ENCODE measurements around the gene APOC3.

APOC3 gene

DNA sequence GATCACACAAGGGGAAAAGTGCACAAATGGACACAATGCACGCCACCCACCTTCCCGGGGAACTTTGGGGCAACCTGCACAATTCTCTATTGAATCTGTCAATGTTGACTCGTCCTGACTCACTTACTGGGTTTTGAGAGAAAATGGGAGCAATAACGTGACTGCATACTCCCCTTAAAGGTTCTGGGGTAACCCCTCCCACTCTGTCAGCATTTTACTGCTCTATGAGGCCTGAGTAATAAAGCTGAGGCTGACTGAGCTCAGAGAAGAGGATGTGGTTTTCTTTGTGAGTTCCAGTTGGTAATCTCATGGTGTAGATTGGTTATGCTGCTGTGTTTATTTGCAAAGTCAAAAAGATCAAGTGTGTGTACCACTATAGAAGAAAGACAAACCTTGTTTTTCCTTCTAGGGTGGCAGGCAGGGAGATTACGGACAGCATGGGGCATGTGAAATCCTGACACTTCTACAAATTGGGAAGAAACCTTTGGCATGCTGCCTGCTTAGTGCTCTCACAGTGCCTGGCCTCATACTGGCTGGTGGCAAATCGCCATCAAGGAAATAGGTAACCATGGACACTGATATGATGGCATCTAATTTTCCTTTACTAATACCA lies 23.9 kb downstream of the APOC3 start:
- DNase-seq (ENCODE audit: extremely low read depth, low read depth): no peak
- TF ChIP-seq, protein P1, sequence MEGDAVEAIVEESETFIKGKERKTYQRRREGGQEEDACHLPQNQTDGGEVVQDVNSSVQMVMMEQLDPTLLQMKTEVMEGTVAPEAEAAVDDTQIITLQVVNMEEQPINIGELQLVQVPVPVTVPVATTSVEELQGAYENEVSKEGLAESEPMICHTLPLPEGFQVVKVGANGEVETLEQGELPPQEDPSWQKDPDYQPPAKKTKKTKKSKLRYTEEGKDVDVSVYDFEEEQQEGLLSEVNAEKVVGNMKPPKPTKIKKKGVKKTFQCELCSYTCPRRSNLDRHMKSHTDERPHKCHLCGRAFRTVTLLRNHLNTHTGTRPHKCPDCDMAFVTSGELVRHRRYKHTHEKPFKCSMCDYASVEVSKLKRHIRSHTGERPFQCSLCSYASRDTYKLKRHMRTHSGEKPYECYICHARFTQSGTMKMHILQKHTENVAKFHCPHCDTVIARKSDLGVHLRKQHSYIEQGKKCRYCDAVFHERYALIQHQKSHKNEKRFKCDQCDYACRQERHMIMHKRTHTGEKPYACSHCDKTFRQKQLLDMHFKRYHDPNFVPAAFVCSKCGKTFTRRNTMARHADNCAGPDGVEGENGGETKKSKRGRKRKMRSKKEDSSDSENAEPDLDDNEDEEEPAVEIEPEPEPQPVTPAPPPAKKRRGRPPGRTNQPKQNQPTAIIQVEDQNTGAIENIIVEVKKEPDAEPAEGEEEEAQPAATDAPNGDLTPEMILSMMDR (IDR thresholded peaks at IDR 0.05; ENCODE audit: low read depth, low read length): no peak

DNA sequence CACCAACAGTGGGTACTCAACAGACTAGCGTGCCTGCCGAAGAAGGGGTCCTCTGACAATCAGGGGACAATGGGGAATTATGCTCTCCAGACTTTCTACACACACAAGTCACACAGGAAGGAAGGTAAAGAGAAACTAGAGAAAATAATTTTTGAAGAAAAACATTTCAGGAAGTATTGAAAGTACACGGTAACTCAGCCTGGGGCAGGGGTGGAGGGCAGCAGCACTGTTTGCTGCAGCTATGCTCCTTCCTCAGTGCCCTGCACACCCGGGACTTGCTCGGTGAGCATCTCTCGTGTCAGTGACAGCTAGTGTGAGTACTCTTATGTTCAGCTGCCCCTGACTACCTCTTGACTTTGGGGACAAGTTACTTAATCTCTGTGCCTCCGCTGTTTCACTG lies 25.7 kb downstream of the APOC3 start:
- no peak for DNase-seq (ENCODE audit: extremely low read depth, low read depth)
- TF ChIP-seq, protein P1 (IDR thresholded peaks at IDR 0.05; ENCODE audit: low read depth, low read length): no peak

DNA sequence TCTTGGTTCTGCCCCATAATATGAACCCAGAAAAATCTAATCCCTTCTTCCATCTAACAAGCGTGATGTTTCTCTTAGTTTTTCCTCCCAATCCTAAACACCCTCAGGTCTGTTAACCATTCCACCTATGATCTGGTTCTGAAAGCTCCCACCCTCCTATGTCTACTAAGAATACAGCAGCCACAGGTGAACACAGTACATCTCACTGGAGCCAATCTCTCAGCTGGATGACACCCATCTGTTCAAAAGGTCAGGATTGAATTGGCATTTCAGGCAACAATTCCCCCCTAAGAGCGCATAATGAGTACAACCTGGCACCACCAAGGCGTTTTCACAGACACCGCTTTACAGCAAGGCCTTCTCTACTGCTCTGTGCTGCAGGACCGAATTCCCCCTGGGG lies 26.7 kb downstream of the APOC3 start:
- DNase-seq (ENCODE audit: extremely low read depth, low read depth): no peak
- TF ChIP-seq, protein P1 (IDR thresholded peaks at IDR 0.05; ENCODE audit: low read depth, low read length): no peak

DNA sequence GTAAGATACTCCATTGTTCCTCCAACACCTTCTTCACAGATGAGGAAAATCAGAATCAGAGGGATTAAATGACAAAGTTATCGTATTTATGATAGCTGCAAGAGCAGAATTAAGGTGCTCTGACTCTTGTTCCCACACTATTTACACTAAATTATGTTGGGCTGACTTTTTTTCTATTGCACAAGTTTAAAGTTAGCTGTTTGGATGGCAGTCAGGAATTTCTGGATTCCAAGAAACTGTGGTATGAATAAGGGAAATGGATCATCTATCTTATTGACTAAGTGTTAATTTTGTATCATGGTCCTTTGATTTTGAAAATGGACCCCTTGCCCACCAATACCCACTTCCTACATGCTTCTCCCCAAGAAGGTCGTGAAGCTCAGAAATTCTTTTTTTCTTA lies 27.6 kb downstream of the APOC3 start:
- no peak for DNase-seq (ENCODE audit: extremely low read depth, low read depth)
- TF ChIP-seq, protein P1 (IDR thresholded peaks at IDR 0.05; ENCODE audit: low read depth, low read length): no peak

DNA sequence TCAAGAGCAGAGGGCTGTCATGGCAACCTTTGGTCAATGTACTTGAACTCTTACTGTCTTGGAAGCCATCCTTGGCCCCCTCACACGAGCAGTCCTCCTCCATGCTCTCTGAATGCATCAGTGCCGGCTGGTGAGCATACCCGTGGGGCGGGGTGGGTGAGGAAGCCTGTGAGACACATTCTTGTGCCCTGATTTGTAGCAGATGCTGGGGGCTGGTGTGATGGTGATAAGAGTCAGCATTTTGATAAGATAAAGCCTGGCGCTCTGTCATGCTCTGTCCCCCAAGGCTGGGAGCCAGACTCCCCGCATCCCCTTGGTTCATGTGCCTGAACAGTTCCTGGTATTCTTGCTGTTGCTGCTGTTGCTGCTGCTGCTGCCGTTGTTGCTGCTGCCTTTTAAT lies 28.2 kb downstream of the APOC3 start:
- no peak for DNase-seq (ENCODE audit: extremely low read depth, low read depth)

DNA sequence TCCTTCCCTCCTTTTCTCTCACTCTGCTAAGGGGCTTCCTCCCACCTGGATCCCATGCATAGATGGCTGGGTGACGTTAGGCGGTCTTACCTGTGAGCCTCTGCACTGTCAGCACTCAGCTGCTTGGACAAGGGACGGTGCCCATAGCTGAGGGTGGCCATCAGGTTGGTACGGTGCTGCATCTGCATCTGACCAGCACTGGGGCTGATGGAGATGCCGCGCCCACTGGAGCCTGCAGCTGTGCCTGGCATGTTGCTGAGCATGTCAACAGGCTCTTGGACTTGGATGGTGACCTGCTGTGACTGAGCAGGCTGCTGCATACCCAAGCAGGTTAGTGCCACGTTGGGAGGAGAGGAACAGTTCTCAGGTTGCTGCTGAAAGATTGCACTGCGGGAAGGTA lies 29.5 kb downstream of the APOC3 start:
- TF ChIP-seq, protein P1 (IDR thresholded peaks at IDR 0.05; ENCODE audit: low read depth, low read length): no peak
- no peak for DNase-seq (ENCODE audit: extremely low read depth, low read depth)

More for the DNA sequence above, 28.2 kb downstream of the APOC3 start:
- TF ChIP-seq, protein P1 (IDR thresholded peaks at IDR 0.05; ENCODE audit: low read depth, low read length): no peak

DNA sequence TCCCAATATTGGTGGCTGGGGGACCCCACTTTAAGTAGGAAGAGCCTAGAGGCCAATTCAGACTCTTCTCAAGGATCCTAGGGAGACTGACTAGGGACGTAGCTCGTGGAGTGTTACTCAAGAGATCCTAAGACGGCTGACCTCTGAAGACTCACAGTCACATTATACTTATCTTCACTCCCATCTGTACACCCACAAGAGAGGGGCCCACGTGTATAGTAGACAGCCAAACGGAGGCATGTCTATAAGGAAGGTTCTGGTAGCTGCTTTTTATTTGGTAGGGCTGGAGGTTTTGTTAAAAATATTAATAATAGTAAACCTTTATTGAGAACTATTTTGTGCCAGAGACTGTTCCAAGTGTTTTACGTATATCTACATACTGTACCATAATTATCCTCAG lies 30.6 kb downstream of the APOC3 start:
- TF ChIP-seq, protein P1 (IDR thresholded peaks at IDR 0.05; ENCODE audit: low read depth, low read length): no peak
- DNase-seq (ENCODE audit: extremely low read depth, low read depth): no peak

All from AG09319 (cell line).